ENCODE data around the gene MT1F. TPM values are rescaled to one million over a fixed set of nuclear protein-coding genes. Genes with fewer than 3 reads are reported as not detected.

MT1F gene
- total and polyA plus RNA-seq, 2 of the 4 experiments (the other 2 are of a cell fraction), result 0.56 TPM; not detected in 1

DNA sequence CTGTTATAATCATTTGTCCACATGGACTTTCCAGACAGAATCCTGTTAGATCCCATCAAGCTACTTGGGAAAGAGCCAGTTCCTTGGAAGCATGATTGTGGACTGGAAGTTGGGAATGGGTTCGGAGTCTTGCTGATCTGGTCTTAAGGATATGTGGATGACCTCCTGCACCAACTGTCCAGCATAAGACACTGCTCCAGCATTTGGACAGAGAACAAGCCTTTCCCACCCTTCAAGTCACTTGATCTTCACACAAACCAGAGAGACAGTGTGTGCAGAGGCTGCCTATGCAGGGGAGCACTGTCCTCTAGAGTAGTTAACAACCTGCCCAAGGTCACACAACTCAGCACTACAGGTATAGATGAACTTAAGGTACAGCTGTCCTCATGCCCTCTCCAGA is 11.9 kb upstream of the MT1F start:
- Histone ChIP-seq H4K20me1 (ENCODE audit: insufficient read depth, low read length) (no peaks in the 10 kb centered on the region; the same call in 1 of the 2 replicates), H3K4me3 (ENCODE audit: insufficient read depth, low read depth, low read length) (no peak overlapping the region), H2BK15ac (ENCODE audit: low read depth, low read length) (no peak overlapping the region), H3K18ac (ENCODE audit: low read depth, low read length) (no peak overlapping the region), H3K27ac (ENCODE audit: insufficient read depth, low read length) (no peak overlapping the region), H3K9me1 (ENCODE audit: insufficient read depth, low read length) (0 out of 2 replicates have a peak, but pooled peaks cover 3% of the 10 kb centered on the region), H3K23ac (ENCODE audit: low read depth, low read length) (no peak overlapping the region), H3K36me3 (ENCODE audit: control insufficient read depth, insufficient read depth, low read length) (no peaks in the 10 kb centered on the region), H3K9ac (ENCODE audit: low read depth, low read length) (no peak overlapping the region), H3K4me2 (ENCODE audit: low read depth, low read length) (no peak overlapping the region), H4K8ac (ENCODE audit: low read depth in 2 of 2, low read length in 2 of 2) (no peak overlapping the region), H3K27me3 (ENCODE audit: control insufficient read depth, insufficient read depth, low read length) (peaks cover 86% of the 10 kb centered on the region), H2AK5ac (ENCODE audit: low read depth, low read length) (no peak overlapping the region), H3K4ac (ENCODE audit: low read depth, low read length) (no peak overlapping the region), H2BK120ac (ENCODE audit: low read depth, low read length) (no peak overlapping the region), H2BK20ac (ENCODE audit: low read depth, low read length) (no peak overlapping the region), H3K4me1 (ENCODE audit: control insufficient read depth, insufficient read depth, low read length) (no peaks in the 10 kb centered on the region), H4K91ac (ENCODE audit: insufficient read depth, low read depth, low read length) (no peak overlapping the region), H2AFZ (replicated peaks; ENCODE audit: low read length, poor library complexity) (no peak overlapping the region), H4K5ac (ENCODE audit: low read depth, low read length) (no peak overlapping the region), H3K9me3 (ENCODE audit: control insufficient read depth, insufficient read depth, low read length) (0 out of 2 replicates have a peak, but pooled peaks cover 2% of the 10 kb centered on the region), H3K56ac (ENCODE audit: extremely low read depth, insufficient read depth, low read length) (no peak overlapping the region), H2AK9ac (replicated peaks; ENCODE audit: low read depth, low read length, poor library complexity) (no peak overlapping the region), H3K79me1 (ENCODE audit: low read depth in 1 of 2, low read length in 2 of 2) (no peaks in the 10 kb centered on the region), H3K14ac (replicated peaks; ENCODE audit: low read depth, low read length) (no peak overlapping the region), H2BK5ac (ENCODE audit: low read depth, low read length, poor library complexity, severe bottlenecking) (no peak overlapping the region)
- no TSS peak for BruUV-seq (replicated peaks)
- TF ChIP-seq MAZ (IDR thresholded peaks at IDR 0.05; ENCODE audit: borderline replicate concordance, low read depth, low read length), result no peak
- TF ChIP-seq, protein P1, sequence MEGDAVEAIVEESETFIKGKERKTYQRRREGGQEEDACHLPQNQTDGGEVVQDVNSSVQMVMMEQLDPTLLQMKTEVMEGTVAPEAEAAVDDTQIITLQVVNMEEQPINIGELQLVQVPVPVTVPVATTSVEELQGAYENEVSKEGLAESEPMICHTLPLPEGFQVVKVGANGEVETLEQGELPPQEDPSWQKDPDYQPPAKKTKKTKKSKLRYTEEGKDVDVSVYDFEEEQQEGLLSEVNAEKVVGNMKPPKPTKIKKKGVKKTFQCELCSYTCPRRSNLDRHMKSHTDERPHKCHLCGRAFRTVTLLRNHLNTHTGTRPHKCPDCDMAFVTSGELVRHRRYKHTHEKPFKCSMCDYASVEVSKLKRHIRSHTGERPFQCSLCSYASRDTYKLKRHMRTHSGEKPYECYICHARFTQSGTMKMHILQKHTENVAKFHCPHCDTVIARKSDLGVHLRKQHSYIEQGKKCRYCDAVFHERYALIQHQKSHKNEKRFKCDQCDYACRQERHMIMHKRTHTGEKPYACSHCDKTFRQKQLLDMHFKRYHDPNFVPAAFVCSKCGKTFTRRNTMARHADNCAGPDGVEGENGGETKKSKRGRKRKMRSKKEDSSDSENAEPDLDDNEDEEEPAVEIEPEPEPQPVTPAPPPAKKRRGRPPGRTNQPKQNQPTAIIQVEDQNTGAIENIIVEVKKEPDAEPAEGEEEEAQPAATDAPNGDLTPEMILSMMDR (conservative IDR thresholded peaks at IDR 0.05; ENCODE audit: low read depth, low read length), result no peak
- TF ChIP-seq, protein P2, sequence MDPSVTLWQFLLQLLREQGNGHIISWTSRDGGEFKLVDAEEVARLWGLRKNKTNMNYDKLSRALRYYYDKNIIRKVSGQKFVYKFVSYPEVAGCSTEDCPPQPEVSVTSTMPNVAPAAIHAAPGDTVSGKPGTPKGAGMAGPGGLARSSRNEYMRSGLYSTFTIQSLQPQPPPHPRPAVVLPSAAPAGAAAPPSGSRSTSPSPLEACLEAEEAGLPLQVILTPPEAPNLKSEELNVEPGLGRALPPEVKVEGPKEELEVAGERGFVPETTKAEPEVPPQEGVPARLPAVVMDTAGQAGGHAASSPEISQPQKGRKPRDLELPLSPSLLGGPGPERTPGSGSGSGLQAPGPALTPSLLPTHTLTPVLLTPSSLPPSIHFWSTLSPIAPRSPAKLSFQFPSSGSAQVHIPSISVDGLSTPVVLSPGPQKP (IDR thresholded peaks at IDR 0.05; ENCODE audit: borderline replicate concordance, low read depth, low read length), result no peak
- TF ChIP-seq NFE2L2 (IDR thresholded peaks at IDR 0.05; ENCODE audit: low read depth, low read length), result no peak
- TF ChIP-seq, protein P3, sequence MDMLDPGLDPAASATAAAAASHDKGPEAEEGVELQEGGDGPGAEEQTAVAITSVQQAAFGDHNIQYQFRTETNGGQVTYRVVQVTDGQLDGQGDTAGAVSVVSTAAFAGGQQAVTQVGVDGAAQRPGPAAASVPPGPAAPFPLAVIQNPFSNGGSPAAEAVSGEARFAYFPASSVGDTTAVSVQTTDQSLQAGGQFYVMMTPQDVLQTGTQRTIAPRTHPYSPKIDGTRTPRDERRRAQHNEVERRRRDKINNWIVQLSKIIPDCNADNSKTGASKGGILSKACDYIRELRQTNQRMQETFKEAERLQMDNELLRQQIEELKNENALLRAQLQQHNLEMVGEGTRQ (IDR thresholded peaks at IDR 0.05; ENCODE audit: low read depth, low read length), result no peak
- TF ChIP-seq RCOR1 (IDR thresholded peaks at IDR 0.05; ENCODE audit: insufficient replicate concordance, low read length), result no peak
- no peak for TF ChIP-seq POLR2A (IDR thresholded peaks at IDR 0.05; ENCODE audit: low read depth, low read length)
- TF ChIP-seq SMC3 (IDR thresholded peaks at IDR 0.05; ENCODE audit: low read depth, low read length), result no peak
- TF ChIP-seq RFX5 (IDR thresholded peaks at IDR 0.05; ENCODE audit: low read depth, low read length), result no peak
- no peak for TF ChIP-seq MXI1 (IDR thresholded peaks at IDR 0.05; ENCODE audit: borderline replicate concordance, low read depth, low read length)
- no peak for TF ChIP-seq BHLHE40 (IDR thresholded peaks at IDR 0.05; ENCODE audit: low read depth, low read length)
- no peak for TF ChIP-seq CEBPB (IDR thresholded peaks at IDR 0.05; ENCODE audit: low read depth, low read length)
- no peak for TF ChIP-seq RAD21 (IDR thresholded peaks at IDR 0.05; ENCODE audit: low read length)
- no peak for TF ChIP-seq CHD1 (IDR thresholded peaks at IDR 0.05; ENCODE audit: low read depth, low read length)
- TF ChIP-seq FOS (IDR thresholded peaks at IDR 0.05; ENCODE audit: low read depth, low read length), result no peak
- TF ChIP-seq MAFK (IDR thresholded peaks at IDR 0.05; ENCODE audit: low read depth, low read length), result no peak
- ATAC-seq (ENCODE audit: low read depth) (no peak), DNase-seq (peak; percentile 2)
- WGBS, 2 experiments (ENCODE audit: extremely low coverage in 2 of 2, insufficient read length in 1 of 2), result no CpG with 5 or more reads among the region's 1 CpG
- ChIA-PET POLR2A (ENCODE audit: unreplicated experiment) (no interaction called here), CTCF (no interaction called here)
- in situ Hi-C loops (cut with MboI; ENCODE audit: low sequenced_read_pairs), result no loop called here
- dilution Hi-C loops (cut with HindIII; ENCODE audit: low sequenced_read_pairs, unreplicated experiment), result no loop called here
- intact Hi-C loops (cut with micrococcal nuclease), result no loop called here
